ENCODE data around the gene DSCAML1. TPM values are rescaled to one million over a fixed set of nuclear protein-coding genes. Genes with fewer than 3 reads are reported as not detected.

DSCAML1 gene
- total RNA-seq, 4 donors from 2014 or later = 0.54 to 1.8 (median 0.99) TPM

DNA sequence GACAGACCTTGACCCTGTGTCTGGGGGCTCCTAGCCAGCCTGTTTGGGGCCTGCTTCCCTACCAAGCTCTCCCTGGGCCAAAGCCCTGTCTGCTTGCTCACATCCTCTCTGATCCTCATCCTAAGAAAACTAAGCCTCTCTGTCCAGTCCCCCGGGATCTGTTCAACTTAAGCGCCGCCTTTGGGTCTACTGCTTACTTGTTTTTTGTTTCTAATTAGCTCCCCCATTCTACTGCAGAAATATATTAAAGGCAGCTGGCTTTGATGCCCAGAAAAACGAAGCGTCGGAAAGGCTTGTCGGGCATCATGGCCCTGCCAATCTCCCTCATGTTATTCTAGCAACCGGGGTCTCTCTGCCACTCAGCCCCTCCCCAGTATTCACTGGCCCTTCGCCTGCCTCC is 3.4 kb downstream of the DSCAML1 start:
- H3K9me3 ChIP-seq = no peaks in the 10 kb centered on the region
- H3K4me3 ChIP-seq (replicated peaks in 1 of 3) = no peak overlapping the region
- H3K36me3 ChIP-seq = no peaks in the 10 kb centered on the region
- H3K27me3 ChIP-seq = peaks cover 9% of the 10 kb centered on the region
- no peak for DNase-seq
- H3K4me1 ChIP-seq = peaks cover 11 to 20% of the 10 kb centered on the region in 2 donors
- TF ChIP-seq, protein P1, sequence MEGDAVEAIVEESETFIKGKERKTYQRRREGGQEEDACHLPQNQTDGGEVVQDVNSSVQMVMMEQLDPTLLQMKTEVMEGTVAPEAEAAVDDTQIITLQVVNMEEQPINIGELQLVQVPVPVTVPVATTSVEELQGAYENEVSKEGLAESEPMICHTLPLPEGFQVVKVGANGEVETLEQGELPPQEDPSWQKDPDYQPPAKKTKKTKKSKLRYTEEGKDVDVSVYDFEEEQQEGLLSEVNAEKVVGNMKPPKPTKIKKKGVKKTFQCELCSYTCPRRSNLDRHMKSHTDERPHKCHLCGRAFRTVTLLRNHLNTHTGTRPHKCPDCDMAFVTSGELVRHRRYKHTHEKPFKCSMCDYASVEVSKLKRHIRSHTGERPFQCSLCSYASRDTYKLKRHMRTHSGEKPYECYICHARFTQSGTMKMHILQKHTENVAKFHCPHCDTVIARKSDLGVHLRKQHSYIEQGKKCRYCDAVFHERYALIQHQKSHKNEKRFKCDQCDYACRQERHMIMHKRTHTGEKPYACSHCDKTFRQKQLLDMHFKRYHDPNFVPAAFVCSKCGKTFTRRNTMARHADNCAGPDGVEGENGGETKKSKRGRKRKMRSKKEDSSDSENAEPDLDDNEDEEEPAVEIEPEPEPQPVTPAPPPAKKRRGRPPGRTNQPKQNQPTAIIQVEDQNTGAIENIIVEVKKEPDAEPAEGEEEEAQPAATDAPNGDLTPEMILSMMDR (IDR thresholded peaks at IDR 0.05) = no peak
- no peak for TF ChIP-seq POLR2A (IDR thresholded peaks at IDR 0.05)
- WGBS, 2 donors = 89 to 90% methylated on average over 9 of the region's 9 CpGs
- intact Hi-C loops (cut with DNase I) = no loop called here
- no peak overlapping the region for H3K27ac ChIP-seq

DNA sequence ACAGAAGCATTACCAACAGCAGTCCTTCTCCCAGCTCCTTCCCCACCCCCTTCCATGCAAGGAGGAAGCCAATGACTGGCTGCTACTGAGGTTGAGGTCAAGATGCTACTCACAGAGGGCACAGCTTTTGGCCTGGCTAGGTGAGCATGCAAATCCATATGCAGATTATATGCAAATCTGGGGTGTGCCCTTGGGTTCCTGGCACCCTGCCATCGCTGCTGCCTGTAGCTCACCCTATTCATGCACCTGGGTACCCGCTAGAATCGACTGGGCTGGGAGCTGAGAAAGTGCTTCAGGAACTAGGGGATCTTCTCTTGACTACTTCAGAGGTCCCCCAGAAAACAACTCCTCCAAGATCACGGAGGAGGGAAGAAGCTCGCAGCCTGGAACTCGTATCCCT is 4.0 kb downstream of the DSCAML1 start:
- TF ChIP-seq POLR2A (IDR thresholded peaks at IDR 0.05) = no peak
- TF ChIP-seq, protein P1 (IDR thresholded peaks at IDR 0.05) = no peak
- H3K4me1 ChIP-seq = peaks cover 11 to 20% of the 10 kb centered on the region in 2 donors
- intact Hi-C loops (cut with DNase I) = no loop called here
- 89 to 94% methylated on average over 6 of the region's 6 CpGs for WGBS, 2 donors
- DNase-seq = no peak
- H3K4me3 ChIP-seq (replicated peaks in 1 of 3) = no peak overlapping the region
- no peak overlapping the region for H3K27ac ChIP-seq
- no peaks in the 10 kb centered on the region for H3K9me3 ChIP-seq
- no peaks in the 10 kb centered on the region for H3K36me3 ChIP-seq
- H3K27me3 ChIP-seq = peaks cover 9% of the 10 kb centered on the region

DNA sequence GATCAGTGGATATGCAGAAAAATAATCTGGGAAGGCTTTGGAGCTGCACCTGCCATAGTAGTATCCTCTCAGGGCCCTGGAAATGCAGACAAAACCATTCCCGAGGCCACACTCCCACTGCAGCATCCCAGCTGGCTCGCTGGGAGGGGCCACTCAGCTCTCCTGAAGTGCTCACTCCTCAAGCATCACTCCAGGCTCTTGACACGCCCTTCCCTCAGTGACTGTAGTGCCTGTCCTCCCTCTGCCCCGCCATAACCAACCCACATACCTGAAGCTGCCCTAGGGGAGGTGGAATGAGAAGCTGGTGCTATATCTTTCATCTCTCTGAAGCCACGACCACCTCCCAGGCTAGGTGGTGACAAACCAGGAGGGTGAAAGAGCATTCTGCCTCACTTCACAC is 4.8 kb downstream of the DSCAML1 start:
- Histone ChIP-seq H3K36me3 (no peaks in the 10 kb centered on the region), H3K9me3 (no peaks in the 10 kb centered on the region), H3K27me3 (peaks cover 9% of the 10 kb centered on the region), H3K4me1 (peaks cover 11 to 19% of the 10 kb centered on the region in 2 donors), H3K27ac (no peak overlapping the region), H3K4me3 (replicated peaks in 1 of 3) (no peak overlapping the region)
- TF ChIP-seq, protein P1 (IDR thresholded peaks at IDR 0.05) = no peak
- TF ChIP-seq POLR2A (IDR thresholded peaks at IDR 0.05) = no peak
- peak in 1 of 2 donors; percentile 53 for DNase-seq
- intact Hi-C loops (cut with DNase I) = no loop called here
- WGBS, 2 donors = 36 to 57% methylated on average over 4 to 5 of the region's 5 CpGs

DNA sequence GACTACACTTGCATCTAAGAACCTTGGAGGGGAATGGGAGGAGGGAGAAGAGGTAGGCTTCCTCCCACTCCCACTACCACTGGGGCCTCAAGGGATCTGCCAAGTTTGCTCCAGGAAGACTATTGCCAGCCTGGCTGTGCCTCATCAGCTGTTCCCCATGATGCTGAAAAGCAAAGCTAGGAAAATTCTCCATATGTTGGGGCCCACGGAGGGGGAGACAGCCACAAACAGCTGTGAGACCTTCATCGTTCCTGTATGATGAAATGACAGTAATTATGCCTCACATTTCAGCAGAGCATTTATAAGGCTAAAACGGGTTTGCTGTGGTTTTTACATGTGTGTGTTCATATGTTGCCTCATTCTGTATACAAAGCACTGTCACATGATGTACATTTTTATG is 6.7 kb downstream of the DSCAML1 start:
- no peaks in the 10 kb centered on the region for H3K4me1 ChIP-seq
- H3K4me3 ChIP-seq (replicated peaks in 1 of 3) = no peak overlapping the region
- DNase-seq = no peak
- WGBS, 2 donors = 78 to 90% methylated on average over 3 of the region's 3 CpGs
- H3K36me3 ChIP-seq = no peaks in the 10 kb centered on the region
- no peaks in the 10 kb centered on the region for H3K9me3 ChIP-seq
- intact Hi-C loops (cut with DNase I) = no loop called here
- no peak overlapping the region for H3K27ac ChIP-seq
- H3K27me3 ChIP-seq = peaks cover 5% of the 10 kb centered on the region
- TF ChIP-seq, protein P1 (IDR thresholded peaks at IDR 0.05) = no peak
- TF ChIP-seq POLR2A (IDR thresholded peaks at IDR 0.05) = no peak

DNA sequence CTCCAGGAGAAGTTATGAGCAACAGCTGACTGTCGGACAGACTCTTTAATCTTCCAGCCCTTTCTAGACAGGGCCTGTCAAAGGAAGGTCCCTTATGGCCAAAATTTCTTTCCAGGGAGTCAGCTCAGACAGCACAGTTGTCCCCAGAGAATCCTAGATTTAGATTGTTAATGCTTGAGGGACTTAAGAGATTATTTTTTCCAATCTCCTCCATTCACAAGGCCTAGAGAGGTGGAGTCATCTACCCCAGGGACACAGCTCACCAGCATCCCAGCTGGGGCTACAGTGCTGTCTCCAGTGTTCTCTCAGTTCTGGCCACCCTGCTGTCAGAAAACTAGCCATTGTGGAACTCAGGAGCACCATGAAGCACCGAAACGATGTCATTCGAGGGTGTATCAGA is 7.8 kb downstream of the DSCAML1 start:
- Histone ChIP-seq H3K4me1 (no peaks in the 10 kb centered on the region), H3K27me3 (no peaks in the 10 kb centered on the region), H3K9me3 (no peaks in the 10 kb centered on the region), H3K4me3 (replicated peaks in 1 of 3) (no peak overlapping the region), H3K27ac (no peak overlapping the region), H3K36me3 (no peaks in the 10 kb centered on the region)
- no peak for TF ChIP-seq POLR2A (IDR thresholded peaks at IDR 0.05)
- TF ChIP-seq, protein P1 (IDR thresholded peaks at IDR 0.05) = no peak
- no peak for DNase-seq
- WGBS, 2 donors = 92 to 93% methylated on average over 4 of the region's 4 CpGs
- intact Hi-C loops (cut with DNase I) = no loop called here
